Loucy (cell line): ENCODE data around the gene FSTL4.

ENCODE experiments used
- H2AFZ ChIP-seq: fragments of 200-600 bp; sonication (generic); 2 replicates; pipeline ENCODE4 v1.6.0; 2016; ENCODE audit warnings: antibody characterized with exemption, mild to moderate bottlenecking, low read length, moderate library complexity
- H3F3A ChIP-seq: fragments of 200-600 bp; 2 replicates; pipeline ENCODE4 v1.6.0; 2016; ENCODE audit warnings: antibody characterized with exemption, low read depth, mild to moderate bottlenecking
- H3K27me3 ChIP-seq: fragments of 200-600 bp; sonication (generic); 2 replicates; pipeline ENCODE4 v1.6.1; 2014; ENCODE audit warnings: low read length, mild to moderate bottlenecking; ENCODE audit not compliant: insufficient read depth, poor library complexity, severe bottlenecking
- H3K36me3 ChIP-seq: fragments of 200-600 bp; sonication (generic); 2 replicates; pipeline ENCODE4 v1.6.1; 2016; ENCODE audit warnings: low read length; ENCODE audit not compliant: insufficient read depth
- H3K4me1 ChIP-seq: fragments of 200-600 bp; sonication (generic); 2 replicates; pipeline ENCODE4 v1.5.1; 2014; ENCODE audit warnings: low read length, mild to moderate bottlenecking; ENCODE audit not compliant: insufficient read depth, poor library complexity, severe bottlenecking
- H3K4me2 ChIP-seq: fragments of 200-600 bp; sonication (generic); 2 replicates; pipeline ENCODE4 v1.6.0; 2014; ENCODE audit warnings: antibody characterized with exemption, low read length, low read depth, mild to moderate bottlenecking; ENCODE audit not compliant: poor library complexity, severe bottlenecking
- H3K4me3 ChIP-seq: fragments of 200-600 bp; sonication (generic); 2 replicates; pipeline ENCODE4 v1.5.1; 2014; ENCODE audit warnings: low read length, mild to moderate bottlenecking, mixed read lengths; ENCODE audit not compliant: poor library complexity, severe bottlenecking
- H3K79me2 ChIP-seq: fragments of 200-600 bp; sonication (generic); 2 replicates; pipeline ENCODE4 v1.6.1; 2014; ENCODE audit warnings: low read length; ENCODE audit not compliant: insufficient read depth
- H3K9ac ChIP-seq: fragments of 200-600 bp; sonication (generic); 2 replicates; pipeline ENCODE4 v1.6.0; 2014; ENCODE audit warnings: mild to moderate bottlenecking, low read depth, low read length, moderate library complexity; ENCODE audit not compliant: poor library complexity, severe bottlenecking
- H3K9me2 ChIP-seq: fragments of 200-600 bp; sonication (generic); replicated peaks from 2 replicates; pipeline ENCODE4 v1.6.1; 2016; ENCODE audit warnings: low read depth, low read length, mixed read lengths
- H3K9me3 ChIP-seq: fragments of 200-600 bp; sonication (generic); 2 replicates; pipeline ENCODE4 v1.6.1; 2014; ENCODE audit warnings: mild to moderate bottlenecking, antibody characterized with exemption, low read length, low read depth; ENCODE audit not compliant: insufficient read depth
- H4K20me1 ChIP-seq: fragments of 200-600 bp; sonication (generic); 2 replicates; pipeline ENCODE4 v1.6.0; 2014; ENCODE audit warnings: antibody characterized with exemption, low read length, mild to moderate bottlenecking; ENCODE audit not compliant: insufficient read depth, poor library complexity, severe bottlenecking
- EZH2phosphoT487 ChIP-seq: fragments of 200-600 bp; IDR thresholded peaks from 2 replicates; pipeline ENCODE4 v1.6.1; 2018; ENCODE audit warnings: antibody characterized with exemption, mild to moderate bottlenecking, moderate library complexity, borderline replicate concordance
- TF ChIP-seq, protein P1 (sequence below): fragments of 200-600 bp; sonication (generic); conservative IDR thresholded peaks from 2 replicates; pipeline ENCODE4 v1.5.1; 2014; ENCODE audit warnings: mild to moderate bottlenecking, antibody characterized with exemption, low read length

The FSTL4 gene

GRCh38 chr5:133257977-133258376 is 354.4 kb downstream of the FSTL4 start:
- H3K9ac ChIP-seq = no peak overlapping the region
- H3K4me1 ChIP-seq = peaks cover 28% of the 10 kb centered on the region
- H3K4me2 ChIP-seq = no peak overlapping the region
- no peak overlapping the region for H3K4me3 ChIP-seq
- no peaks in the 10 kb centered on the region for H3K27me3 ChIP-seq
- no peaks in the 10 kb centered on the region for H3K9me2 ChIP-seq
- no peaks in the 10 kb centered on the region for H3K36me3 ChIP-seq
- TF ChIP-seq, protein P1, sequence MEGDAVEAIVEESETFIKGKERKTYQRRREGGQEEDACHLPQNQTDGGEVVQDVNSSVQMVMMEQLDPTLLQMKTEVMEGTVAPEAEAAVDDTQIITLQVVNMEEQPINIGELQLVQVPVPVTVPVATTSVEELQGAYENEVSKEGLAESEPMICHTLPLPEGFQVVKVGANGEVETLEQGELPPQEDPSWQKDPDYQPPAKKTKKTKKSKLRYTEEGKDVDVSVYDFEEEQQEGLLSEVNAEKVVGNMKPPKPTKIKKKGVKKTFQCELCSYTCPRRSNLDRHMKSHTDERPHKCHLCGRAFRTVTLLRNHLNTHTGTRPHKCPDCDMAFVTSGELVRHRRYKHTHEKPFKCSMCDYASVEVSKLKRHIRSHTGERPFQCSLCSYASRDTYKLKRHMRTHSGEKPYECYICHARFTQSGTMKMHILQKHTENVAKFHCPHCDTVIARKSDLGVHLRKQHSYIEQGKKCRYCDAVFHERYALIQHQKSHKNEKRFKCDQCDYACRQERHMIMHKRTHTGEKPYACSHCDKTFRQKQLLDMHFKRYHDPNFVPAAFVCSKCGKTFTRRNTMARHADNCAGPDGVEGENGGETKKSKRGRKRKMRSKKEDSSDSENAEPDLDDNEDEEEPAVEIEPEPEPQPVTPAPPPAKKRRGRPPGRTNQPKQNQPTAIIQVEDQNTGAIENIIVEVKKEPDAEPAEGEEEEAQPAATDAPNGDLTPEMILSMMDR = no peak
- no peak for TF ChIP-seq EZH2phosphoT487
- no peak overlapping the region for H2AFZ ChIP-seq
- no peaks in the 10 kb centered on the region for H3F3A ChIP-seq
- no peaks in the 10 kb centered on the region for H3K9me3 ChIP-seq
- H3K79me2 ChIP-seq = no peaks in the 10 kb centered on the region
- no peaks in the 10 kb centered on the region for H4K20me1 ChIP-seq

GRCh38 chr5:133256276-133256675 is 356.1 kb downstream of the FSTL4 start:
- H3K36me3 ChIP-seq = no peaks in the 10 kb centered on the region
- TF ChIP-seq EZH2phosphoT487 = no peak
- TF ChIP-seq, protein P1 = no peak
- no peak overlapping the region for H3K4me3 ChIP-seq
- H3K4me1 ChIP-seq = peaks cover 28% of the 10 kb centered on the region
- H3K4me2 ChIP-seq = no peak overlapping the region
- no peaks in the 10 kb centered on the region for H3K79me2 ChIP-seq
- H3K9ac ChIP-seq = no peak overlapping the region
- H3K9me2 ChIP-seq = no peaks in the 10 kb centered on the region
- no peaks in the 10 kb centered on the region for H3K27me3 ChIP-seq
- no peaks in the 10 kb centered on the region for H3F3A ChIP-seq
- no peak overlapping the region for H2AFZ ChIP-seq
- no peaks in the 10 kb centered on the region for H4K20me1 ChIP-seq
- no peaks in the 10 kb centered on the region for H3K9me3 ChIP-seq

DNA sequence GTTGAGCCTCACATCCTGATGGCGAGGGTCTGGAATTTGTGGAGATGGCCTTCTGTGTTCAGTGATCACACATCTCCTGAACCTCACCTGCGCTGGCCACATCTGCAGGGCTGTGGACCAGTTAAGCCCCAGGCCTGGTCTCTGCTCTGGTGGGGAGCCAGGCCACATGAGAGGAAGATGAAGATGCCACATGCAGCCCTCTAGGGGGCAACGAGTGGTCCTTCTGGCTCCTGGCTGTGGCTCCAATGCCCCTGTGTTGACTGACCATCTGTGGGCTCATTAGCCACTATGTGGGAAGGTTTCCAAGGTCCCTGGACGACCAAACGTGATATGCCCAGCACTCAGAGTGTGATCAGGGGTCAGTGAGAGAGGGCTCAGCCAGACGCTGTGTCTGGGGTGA is 357.5 kb downstream of the FSTL4 start:
- Histone ChIP-seq H3K27me3 (no peaks in the 10 kb centered on the region), H3K9me2 (no peaks in the 10 kb centered on the region), H3F3A (no peaks in the 10 kb centered on the region), H3K4me1 (peaks cover 24% of the 10 kb centered on the region), H3K4me2 (no peak overlapping the region), H3K36me3 (no peaks in the 10 kb centered on the region), H4K20me1 (no peaks in the 10 kb centered on the region), H3K9me3 (no peaks in the 10 kb centered on the region), H3K79me2 (no peaks in the 10 kb centered on the region), H2AFZ (no peak overlapping the region), H3K9ac (no peak overlapping the region), H3K4me3 (no peak overlapping the region)
- TF ChIP-seq, protein P1 = peak; percentile 26
- TF ChIP-seq EZH2phosphoT487 = no peak
